HPDE6-E6E7 (cell line): ENCODE measurements around the gene HIF3A.

Experiments used
- DNase-seq: peaks from one replicate; pipeline ENCODE4 v3.0.0; 2011; ENCODE audit warnings: missing footprints; ENCODE audit errors: extremely low spot score

The HIF3A gene

DNA sequence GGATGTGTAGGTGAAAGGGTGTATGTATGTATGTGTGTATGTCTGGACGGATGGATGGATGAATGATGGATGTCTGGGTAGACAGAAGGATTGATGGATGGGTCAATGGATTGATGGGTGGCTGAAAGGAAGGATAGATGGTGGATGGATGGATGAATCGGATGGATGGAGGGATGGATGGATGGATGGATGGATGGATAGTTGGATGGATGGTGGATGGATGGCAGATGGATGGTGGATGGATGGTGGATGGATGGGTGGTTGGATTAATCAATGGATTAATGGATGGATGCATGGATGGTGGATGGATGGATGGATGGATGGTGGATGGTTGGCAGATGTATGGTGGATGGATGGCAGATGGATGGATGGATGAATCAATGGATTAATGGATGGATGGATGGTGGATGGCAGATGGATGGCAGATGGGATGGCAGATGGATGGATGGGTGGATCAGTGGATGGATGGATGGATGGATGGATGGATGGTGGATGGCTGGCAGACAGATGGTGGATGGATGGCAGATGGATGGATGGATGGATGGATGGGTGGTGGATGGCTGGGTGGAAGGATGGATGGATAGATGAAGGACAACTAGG, 33.6 kb downstream of the HIF3A start:
- no peak for DNase-seq

GRCh38 chr19:46337487-46337886, 40.6 kb downstream of the HIF3A start:
- no peak for DNase-seq

DNA sequence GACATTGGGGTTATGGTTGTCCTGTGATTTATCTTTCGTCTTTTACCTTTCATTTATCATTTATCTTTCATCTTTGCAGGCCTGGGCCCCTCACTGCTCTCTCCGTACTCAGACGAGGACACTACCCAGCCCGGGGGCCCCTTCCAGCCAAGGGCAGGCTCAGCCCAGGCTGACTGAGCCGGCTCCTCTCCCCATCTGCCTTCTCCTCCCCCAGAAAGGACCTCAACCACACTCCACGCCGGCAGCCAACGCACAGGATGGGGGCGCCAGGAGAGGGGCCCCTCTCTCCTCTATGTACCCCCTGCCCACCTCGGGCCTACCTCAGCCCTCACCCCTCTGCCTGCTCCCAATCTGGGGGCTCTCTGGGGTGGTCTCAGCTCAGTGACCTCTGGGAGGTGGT, 42.6 kb downstream of the HIF3A start:
- DNase-seq, result no peak

- DNase-seq, result no peak
Observed at GRCh38 chr19:46340051-46340659, 43.3 kb downstream of the HIF3A start.

DNA sequence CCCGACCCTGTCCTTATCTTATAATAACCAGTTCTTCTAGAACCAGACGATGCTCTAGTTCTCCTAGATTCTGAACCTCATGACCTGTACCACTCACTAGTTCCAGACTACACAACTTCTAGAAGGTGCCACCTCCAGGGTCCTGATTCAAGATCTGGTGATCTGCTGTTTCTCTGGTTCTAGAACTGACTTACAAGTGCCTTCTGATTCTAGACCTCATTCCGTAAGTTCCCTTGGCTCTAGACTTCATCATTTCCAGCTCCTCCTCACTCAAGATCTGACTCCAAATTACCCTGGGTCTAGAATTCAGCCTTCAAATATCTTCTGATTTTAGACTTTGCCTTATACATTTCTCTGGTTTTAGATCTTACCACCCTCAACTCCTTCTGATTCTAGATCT, 45.1 kb downstream of the HIF3A start:
- DNase-seq, result no peak

GRCh38 chr19:46344363-46344762, 47.5 kb downstream of the HIF3A start:
- DNase-seq, result no peak

GRCh38 chr19:46345157-46345556, 48.3 kb downstream of the HIF3A start:
- DNase-seq, result no peak

DNA sequence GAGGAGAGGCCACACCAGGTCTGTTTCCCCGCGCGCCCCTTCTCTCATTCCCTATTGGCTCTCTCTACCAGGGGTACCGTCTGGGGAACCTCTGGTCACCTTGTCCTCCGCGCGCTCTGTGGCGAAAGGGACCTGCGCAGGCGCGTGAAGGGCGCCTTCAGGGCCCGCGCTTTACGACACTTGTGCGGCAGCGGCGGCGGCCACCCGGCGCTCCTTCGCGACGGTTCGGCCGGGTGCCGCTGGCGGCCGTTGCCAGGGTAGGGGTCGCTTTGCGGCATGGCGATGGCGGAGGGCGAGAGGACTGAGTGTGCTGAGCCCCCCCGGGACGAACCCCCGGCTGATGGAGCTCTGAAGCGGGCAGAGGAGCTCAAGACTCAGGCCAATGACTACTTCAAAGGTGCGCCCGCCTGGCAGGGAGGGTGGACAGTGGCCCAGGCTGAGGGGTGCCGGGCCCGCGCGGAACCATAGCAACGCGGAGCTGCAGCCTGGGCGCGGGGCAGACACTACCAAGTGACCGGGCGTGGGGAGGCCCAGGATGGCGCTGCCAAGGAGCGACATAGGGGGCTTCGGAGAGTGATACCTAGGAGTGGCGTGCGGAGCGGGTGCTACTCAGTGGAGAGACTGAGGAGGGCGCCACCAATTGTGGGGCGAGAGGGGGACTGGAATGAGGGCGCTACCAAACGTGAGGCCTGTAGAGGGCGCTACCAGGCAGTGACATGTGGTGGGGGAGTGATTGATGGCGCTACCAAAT, 50.2 kb downstream of the HIF3A start, which contains the start of gene PPP5C:
Gene PPP5C (plus strand): TSS at position 267 of the 751 bp plus-strand sequence. CDS start 10 bp downstream, at position 277.
- DNase-seq, result peak; percentile 92

GRCh38 chr19:46347572-46347883, 50.7 kb downstream of the HIF3A start:
- no peak for DNase-seq

DNA sequence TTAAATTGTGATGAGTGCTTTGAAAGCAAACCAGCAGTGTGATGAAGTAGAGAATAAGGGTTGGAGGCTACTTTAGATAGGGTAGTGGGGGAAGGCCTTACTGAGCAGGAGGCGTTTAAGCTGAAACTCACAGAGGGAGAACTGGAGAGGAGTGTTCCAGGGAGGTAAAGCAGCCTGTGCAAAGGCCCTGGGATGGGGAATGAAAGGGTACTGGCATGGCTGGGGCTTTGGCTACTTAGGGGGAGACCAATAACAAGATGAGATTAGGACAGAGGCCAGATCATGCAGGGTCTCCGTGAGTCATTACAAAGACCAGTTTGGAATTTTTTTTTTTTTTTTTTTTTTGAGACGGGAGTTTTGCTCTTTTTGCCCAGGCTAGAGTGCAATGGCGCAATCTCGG, 51.1 kb downstream of the HIF3A start:
- no peak for DNase-seq

DNA sequence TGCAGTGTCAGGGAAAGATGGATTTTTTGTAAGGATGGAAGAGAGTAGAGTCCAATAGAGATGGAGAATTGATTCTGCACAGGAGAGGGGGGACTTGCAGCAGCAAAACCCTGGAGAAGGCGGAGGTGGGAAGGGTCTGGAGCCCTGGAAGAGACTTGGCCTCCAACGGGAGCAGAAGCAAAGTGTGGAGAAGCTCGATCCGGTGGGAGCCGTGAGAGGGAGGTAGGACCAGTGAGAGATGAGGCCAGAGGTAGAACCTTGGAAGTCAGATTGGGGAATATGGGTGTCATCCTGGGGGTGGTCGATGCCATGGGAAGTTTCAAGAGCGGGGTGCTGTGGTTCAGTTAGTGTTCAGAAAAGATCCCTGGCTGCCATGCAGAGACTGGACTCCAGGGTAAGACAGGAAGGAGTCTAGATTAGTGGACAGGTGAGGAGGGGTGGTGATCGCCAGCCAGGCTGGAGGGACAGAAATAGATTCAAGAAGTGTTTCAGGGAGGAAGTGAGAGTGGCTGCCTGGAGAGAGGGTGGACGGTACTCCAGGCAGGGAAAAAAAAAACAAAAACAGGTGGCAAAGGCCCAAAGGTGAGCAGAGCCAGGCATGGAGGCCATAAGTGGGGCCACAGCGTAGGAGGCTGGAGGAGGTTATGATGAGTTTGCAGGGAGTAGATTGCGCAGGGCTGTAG, 52.6 kb downstream of the HIF3A start:
- DNase-seq, result no peak

DNA sequence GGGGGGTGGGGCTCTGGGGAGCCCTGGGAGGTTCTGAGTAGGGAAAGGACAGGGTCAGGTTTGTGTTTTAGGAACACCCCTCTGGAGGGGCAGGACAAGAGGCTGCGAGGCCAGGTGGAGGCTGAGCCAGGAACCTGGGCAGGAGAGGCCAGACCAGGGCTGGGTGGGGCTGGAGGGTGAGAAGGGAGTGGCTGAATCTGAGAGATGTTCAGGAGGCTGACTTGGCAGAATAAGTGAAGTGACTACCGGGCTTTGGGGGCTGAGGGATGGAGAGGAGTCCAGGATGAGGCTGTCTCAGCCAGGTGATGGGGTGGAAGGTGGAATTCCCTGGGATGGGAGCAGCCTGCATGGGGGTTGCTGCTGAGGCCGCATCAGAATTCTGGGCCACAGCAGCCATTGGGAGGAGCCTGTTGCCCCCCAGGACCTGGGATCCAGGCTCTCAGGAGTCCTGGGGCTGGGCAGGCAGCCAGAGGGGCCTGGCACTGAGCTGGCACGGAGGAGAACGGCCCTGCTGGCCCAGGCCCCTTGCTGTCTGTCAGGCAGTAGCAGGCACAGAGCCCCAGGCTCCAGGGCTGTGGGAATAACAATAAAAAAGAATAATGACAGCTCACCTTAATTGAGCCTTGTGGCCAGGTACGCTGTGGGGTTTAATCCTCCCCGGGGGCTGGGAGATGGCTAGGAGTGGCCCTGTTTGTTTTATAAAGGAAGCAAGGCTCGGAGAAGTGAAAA, 53.4 kb downstream of the HIF3A start:
- no peak for DNase-seq

DNA sequence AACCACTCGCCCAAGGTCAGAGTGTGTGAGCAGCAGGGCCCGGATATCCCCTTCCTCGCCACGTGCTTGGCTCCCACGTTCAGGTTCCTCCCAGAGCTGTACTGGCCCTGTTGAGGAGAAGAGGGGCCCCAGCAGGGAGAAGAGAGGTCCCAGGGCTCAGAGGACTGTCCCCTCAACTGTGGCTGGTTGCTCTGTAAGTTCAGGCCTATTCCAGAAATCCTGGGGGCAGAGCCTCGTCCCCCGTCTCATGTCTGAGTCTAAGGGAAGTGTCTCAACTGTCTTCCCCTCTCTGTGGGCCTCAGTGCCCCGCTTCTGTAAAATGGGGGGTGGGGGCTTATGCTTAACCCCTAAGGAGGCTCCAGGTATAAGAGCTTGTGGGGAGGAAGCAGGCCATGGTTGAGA, 53.9 kb downstream of the HIF3A start:
- DNase-seq, result no peak

DNA sequence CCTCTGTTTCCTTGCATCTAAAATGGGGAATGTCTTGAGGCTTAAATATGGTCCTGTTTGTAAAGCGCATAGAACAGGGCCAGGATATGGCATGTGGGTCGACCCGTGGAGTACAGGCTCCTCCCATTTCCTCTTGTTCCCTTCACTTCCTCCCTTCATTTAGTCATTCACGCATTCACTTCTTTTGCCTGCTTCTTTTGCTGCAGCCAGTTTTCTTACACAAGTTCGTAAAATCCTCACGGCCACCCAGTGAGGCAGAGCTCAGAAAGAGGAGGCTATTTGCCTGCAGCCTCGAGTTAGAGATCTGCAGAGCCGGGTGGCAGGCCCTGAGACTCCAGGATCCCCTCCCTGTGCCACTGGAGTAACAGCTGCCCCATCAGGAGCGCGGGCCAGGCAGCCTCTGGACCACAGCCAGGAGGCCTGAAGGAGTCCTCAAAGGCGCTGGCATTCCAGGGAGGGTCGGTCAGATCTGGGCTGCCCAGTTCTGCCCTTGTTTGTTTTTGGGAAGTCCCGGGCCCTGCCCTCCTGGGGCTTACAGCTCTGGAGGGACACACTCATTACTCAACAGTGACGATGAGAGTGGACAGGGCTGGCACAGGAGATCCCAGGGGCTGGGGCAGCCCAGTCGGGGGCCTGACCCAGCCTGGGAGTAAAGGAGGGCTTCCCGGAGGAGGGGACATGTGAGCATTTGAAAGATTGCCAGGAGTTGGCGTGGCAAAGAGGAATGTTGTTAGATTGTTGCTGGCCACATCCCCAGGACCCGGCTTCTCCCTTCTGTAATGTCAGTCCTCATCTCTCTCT, 54.6 kb downstream of the HIF3A start:
- DNase-seq, result peak; percentile 34

- DNase-seq, result no peak
Observed at GRCh38 chr19:46353730-46354528, 57.1 kb downstream of the HIF3A start.

GRCh38 chr19:46355234-46356148, 58.6 kb downstream of the HIF3A start:
- DNase-seq, result no peak

- DNase-seq, result no peak
Observed at GRCh38 chr19:46356149-46357055, 59.6 kb downstream of the HIF3A start.
